Skeletal muscle satellite cell (primary cell): ENCODE measurements around the gene TRIM28.

ENCODE experiments used
- H3K27me3 ChIP-seq: 2 replicates; pipeline ENCODE4 v1.7.0; 2013; ENCODE audit warnings: low read length; ENCODE audit not compliant: control insufficient read depth, insufficient read depth
- H3K36me3 ChIP-seq: 2 replicates; pipeline ENCODE4 v1.7.0; 2013; ENCODE audit warnings: mild to moderate bottlenecking, control low read depth, low read length; ENCODE audit not compliant: insufficient read depth
- H3K4me1 ChIP-seq: 2 replicates; pipeline ENCODE4 v1.7.0; 2013; ENCODE audit warnings: low read length; ENCODE audit not compliant: control insufficient read depth, insufficient read depth
- H3K4me2 ChIP-seq: 2 replicates; pipeline ENCODE4 v1.7.0; 2013; ENCODE audit warnings: mild to moderate bottlenecking, low read length
- H3K4me3 ChIP-seq: 2 replicates; pipeline ENCODE4 v1.7.0; 2013; ENCODE audit warnings: low read length
- H3K9ac ChIP-seq: 2 replicates; pipeline ENCODE4 v1.7.0; 2013; ENCODE audit warnings: mild to moderate bottlenecking, low read depth, low read length, moderate library complexity
- H3K9me3 ChIP-seq: replicated peaks from 2 replicates; pipeline ENCODE4 v1.7.0; 2013; ENCODE audit warnings: mild to moderate bottlenecking, control low read depth, low read length

TRIM28 gene

DNA sequence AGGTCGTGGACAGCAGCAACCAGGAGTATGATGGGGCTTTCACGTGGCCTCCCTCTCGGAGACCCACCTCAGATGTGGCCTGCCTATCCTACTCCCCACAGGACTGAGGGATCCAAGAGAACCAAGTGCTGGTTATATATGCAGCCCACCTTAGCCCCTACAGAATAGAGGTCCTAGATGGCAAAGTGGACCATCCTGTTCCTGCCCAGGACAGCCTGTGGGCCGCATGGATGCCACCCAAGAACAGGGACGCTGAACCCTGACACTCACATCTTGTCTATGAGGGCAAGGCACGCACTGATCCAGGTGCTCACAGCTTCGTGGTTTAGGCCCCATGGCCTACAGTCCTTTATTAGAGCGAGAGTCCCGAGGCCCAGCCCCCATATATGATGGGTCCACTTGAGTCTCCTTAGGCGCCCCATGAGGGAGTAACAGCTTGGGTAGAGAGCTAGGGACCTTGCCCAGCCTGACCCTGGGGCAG, 30.6 kb upstream of the TRIM28 start:
- Histone ChIP-seq H3K9me3 (no peaks in the 10 kb centered on the region), H3K4me3 (no peak overlapping the region), H3K27me3 (no peaks in the 10 kb centered on the region), H3K4me2 (no peak overlapping the region), H3K4me1 (peaks cover 10% of the 10 kb centered on the region), H3K36me3 (peaks cover 26% of the 10 kb centered on the region), H3K9ac (no peak overlapping the region)

DNA sequence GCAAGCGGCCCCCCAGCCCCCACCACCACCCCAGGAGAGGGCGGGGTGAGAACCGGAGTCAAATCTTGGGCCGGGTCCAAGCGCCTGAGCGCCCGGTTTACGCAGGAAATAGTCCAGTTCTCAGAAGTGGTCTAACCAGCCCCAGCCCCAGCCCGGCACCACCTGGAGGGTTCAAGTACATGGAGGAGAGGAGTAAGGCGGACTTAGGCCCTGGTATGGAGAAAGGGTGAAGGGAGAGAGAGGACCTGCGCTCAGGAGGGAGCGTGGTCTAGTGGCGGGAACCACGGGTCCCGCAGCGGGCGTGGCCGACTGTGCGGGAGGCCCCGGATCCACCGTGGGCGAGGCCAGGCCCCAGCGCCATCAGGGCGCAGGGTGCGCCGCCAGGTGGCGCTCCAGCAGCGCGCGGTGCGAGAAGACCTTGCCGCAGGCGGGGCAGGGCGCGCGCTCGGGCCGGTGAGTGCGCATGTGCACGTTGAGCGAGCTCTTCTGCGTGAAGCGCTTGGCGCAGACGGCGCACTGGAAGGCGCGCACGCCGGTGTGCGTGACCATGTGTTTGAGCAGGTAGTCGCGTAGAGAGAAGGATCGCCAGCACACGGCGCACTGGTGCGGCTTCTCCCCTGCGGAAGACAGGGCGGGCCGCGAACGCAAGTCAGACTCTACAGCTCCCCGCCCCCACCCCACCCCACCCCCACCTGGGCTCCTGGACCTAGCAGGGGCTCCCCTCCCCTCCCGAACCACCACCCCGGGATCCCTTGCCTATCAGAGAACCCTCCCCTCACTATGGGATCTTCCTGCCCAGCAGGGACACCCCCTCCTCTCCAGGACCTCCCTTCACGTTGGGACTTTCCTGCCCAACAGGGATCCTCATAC, 29.9 kb upstream of the TRIM28 start:
- Histone ChIP-seq H3K9me3 (no peaks in the 10 kb centered on the region), H3K4me1 (peaks cover 12% of the 10 kb centered on the region), H3K36me3 (peaks cover 26% of the 10 kb centered on the region), H3K4me3 (no peak overlapping the region), H3K4me2 (peak overlapping the region; percentile 28), H3K27me3 (no peaks in the 10 kb centered on the region), H3K9ac (no peak overlapping the region)

DNA sequence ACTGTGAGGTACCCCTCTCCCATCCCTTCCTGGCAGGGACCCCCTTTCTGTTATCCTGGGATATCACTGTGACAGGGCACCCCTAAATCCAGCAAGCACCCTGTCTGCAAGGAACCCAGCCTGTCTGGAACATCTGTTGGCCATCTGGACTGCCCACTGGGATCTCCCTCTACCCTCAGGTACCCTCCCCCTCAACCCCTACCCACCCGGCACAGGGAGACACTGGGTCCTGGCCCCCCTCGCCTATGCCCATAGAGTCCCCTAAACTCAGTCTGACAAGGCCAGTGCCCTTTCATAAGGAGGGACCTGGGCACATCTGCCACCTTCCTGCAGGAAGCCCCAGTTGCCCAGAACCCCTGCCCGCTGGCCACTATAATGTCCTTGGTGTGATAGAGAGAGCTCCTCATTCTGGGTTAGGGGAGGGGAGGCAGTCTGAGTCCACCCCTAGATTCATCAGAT, 29.3 kb upstream of the TRIM28 start:
- H3K9me3 ChIP-seq: no peaks in the 10 kb centered on the region
- H3K36me3 ChIP-seq: peaks cover 26% of the 10 kb centered on the region
- no peaks in the 10 kb centered on the region for H3K27me3 ChIP-seq
- peaks cover 12% of the 10 kb centered on the region for H3K4me1 ChIP-seq
- H3K9ac ChIP-seq: no peak overlapping the region
- H3K4me2 ChIP-seq: peak overlapping the region; percentile 28
- no peak overlapping the region for H3K4me3 ChIP-seq

DNA sequence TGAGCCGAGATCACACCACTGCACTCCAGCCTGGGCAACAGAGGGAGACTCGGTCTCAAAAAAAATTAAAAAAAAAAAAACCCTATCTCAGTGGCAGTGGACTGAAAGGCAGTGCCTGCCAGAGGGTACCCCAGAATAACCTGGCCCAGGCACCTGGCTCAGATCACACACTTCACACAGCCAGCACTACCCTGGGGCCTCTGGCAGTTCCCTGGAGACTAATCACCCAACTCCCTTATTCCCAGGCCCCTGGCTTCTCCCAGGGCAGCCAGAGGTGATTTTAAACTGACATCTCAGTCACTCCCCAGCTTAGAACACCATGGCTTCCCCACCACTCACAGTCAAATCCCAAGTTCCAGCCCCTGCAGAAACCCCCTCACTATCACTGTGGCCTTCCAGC, 28.6 kb upstream of the TRIM28 start:
- H3K27me3 ChIP-seq: no peaks in the 10 kb centered on the region
- no peak overlapping the region for H3K9ac ChIP-seq
- H3K4me3 ChIP-seq: no peak overlapping the region
- H3K9me3 ChIP-seq: no peaks in the 10 kb centered on the region
- H3K4me1 ChIP-seq: peaks cover 12% of the 10 kb centered on the region
- H3K4me2 ChIP-seq: no peak overlapping the region
- H3K36me3 ChIP-seq: peaks cover 26% of the 10 kb centered on the region

DNA sequence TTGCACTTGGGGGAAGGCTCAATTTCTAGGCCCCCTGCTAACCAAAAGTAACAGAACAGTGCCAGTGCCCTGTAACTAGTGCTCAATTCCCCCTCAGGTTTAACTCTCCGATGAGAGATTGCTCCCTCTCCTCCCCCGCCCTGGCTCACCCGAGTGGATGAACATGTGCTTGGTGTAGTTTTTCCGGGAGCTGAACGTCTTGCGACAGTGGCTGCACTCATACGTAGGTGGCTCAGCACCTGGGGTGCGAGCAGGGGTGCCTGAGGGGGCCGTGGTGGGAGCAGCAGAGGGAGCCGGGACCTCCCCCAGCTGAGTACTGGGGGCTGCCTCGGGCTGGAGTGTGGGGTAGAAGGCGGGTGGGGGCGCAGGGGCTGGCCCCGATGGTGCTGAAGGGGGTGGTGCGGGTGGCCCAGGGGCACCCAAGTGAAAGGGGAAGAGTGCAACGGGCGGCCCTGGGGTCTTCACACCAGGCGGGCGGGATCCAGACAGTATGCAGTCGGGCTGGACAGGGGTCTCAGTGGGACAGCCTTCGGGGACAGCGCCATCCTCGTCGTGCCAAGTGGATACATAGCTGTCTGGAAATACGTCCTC, 27.5 kb upstream of the TRIM28 start:
- no peak overlapping the region for H3K9ac ChIP-seq
- peaks cover 26% of the 10 kb centered on the region for H3K36me3 ChIP-seq
- H3K4me3 ChIP-seq: no peak overlapping the region
- no peak overlapping the region for H3K4me2 ChIP-seq
- H3K9me3 ChIP-seq: no peaks in the 10 kb centered on the region
- no peaks in the 10 kb centered on the region for H3K27me3 ChIP-seq
- H3K4me1 ChIP-seq: peaks cover 12% of the 10 kb centered on the region

DNA sequence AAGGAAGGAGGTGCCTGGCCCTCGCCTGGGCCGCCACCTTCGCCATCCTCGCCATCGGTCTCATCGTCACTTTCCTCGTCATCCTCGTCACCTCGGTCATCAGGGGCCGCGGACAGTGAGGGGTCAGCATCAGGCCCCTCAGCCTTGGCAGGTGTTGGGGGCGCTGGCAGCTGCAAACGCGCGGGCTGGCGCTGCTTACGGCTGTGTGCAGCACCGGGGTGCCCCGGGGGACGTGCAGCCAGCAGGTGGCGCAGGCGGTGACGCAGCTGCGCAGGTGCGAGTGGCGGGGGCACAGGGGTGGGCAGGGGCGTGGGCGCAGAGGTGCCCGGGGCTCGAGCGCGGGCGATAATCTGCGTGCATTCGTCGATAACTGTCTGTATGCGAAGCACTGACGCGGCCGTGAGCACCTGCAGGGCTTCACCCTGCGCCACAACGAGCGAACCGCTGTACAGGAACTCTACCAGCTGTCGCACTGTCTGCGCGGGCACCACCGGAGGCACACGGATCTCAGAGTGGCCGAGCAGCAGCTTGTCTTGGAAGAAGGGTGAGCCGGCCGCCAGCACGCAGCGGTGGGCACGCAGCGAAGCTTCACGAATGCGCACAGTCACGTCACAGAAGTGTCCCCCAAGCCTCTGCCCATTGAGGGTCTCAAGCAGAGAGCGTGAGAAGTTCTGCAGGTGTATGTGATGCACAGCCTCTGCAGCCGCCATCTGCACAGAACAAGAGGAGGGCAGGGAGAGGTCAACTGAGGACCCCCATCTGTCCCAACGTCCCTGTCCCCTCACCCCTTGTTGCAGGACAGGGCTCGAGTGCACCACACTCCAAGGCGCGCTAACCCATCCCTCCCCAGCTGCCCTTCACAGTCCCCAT, 26.7 kb upstream of the TRIM28 start:
- Histone ChIP-seq H3K9me3 (no peaks in the 10 kb centered on the region), H3K36me3 (peaks cover 26% of the 10 kb centered on the region), H3K4me3 (no peak overlapping the region), H3K4me2 (peak overlapping the region; percentile 100), H3K9ac (no peak overlapping the region), H3K4me1 (peaks cover 12% of the 10 kb centered on the region), H3K27me3 (no peaks in the 10 kb centered on the region)

DNA sequence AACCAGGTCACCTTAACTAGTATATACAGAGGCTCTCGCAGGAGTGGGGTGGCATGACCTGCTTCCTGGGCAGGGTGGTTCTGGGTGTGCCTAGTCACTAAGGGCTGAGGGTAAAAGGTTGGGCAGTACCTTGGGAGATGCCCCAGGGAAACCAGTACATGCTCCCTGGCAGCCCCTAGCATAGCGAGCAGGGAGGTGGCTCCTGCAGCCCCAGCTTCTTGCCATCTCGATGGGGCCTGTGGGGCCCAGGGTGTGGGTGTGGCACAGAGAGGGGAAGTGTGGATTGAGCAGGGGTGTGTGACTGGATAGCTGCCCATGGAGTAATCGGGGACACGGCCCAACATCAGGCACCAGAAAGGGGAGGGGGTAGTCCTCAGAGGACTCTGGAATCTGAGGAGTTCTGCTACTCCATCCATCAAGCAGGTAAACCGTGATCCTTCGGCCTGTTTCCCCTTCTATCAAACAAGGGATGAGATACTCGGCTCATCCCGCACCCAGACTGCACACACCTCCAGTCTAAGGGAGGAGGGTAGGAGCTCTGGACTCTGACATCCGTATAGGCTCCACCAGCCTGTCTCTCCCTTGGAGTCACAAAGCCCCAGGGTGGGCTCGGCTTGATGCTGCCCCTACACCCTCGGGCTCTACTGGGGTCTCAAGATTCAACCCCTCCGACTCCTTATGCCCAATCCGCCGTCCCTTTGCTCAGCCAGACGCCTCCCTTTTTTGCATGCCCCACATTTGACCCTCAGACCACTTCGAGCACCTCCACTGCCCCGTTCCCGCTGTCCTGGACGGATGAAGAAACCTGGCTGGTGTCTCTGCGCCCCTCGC, 25.4 kb upstream of the TRIM28 start:
- peak overlapping the region; percentile 100 for H3K9ac ChIP-seq
- no peaks in the 10 kb centered on the region for H3K9me3 ChIP-seq
- H3K4me2 ChIP-seq: peak overlapping the region; percentile 100
- H3K27me3 ChIP-seq: no peaks in the 10 kb centered on the region
- H3K36me3 ChIP-seq: peaks cover 20% of the 10 kb centered on the region
- H3K4me3 ChIP-seq: peak overlapping the region; percentile 88
- H3K4me1 ChIP-seq: peaks cover 12% of the 10 kb centered on the region

DNA sequence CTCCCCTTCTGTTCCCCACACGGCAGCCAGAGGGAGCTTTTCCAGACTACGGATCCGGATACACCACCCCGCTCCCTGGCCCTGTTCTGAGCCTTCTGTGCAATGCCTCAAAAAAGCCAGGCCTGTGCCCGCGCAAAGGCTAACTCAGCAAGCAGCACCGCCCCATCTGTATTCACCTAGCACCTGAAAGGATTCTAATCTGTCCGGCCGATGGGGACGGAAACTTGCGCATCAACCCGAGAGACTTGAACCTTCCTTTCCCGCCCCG, 24.8 kb upstream of the TRIM28 start:
- Histone ChIP-seq H3K9me3 (no peaks in the 10 kb centered on the region), H3K9ac (peak overlapping the region; percentile 100), H3K4me1 (peaks cover 12% of the 10 kb centered on the region), H3K4me3 (peak overlapping the region; percentile 88), H3K36me3 (peaks cover 20% of the 10 kb centered on the region), H3K27me3 (no peaks in the 10 kb centered on the region), H3K4me2 (peak overlapping the region; percentile 100)

DNA sequence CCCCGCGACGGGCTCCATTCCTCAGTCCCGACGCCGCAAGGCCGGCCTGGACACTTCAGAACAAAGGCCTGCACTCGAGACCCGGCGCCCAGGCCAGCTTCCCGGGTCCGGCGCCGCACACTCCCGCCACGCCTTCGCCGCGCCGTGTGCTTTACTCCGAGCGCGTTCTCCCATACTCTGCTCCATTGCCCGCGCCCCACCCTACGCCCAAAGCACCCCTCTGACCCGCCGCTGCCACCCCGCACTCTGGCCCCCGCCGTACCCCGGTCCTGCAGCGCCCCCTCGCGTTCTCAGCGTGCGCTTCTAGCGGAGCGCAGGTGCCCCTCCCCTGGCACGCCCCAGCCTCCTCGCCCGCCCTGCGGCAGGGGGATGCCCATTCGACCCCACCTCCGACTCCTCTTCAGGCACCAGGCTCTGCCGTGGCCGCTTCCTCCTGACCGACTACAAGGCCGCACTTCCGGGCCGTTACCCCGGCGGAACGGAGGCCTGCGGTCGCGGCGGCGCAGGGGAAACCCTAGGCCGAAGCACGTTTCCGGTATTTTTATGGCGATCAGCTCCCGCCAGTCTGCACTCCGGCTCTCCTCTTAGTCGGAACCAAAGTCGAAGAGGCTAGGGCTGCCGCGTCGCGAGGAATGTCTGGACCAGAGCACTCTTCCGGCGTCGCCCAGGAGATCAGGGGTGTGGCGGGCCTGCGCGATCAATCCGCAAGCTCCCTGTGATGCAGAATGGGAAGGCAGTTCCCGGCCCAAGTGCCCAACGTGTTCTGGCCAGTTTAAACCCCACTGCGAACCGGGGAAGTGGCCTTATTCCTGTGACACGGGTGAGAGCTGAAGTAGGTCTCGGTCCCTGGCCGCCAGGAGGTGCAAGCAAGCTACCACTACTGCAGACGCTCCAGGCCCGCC, 24.3 kb upstream of the TRIM28 start, which contains the start of gene ZBTB45:
TSS of gene ZBTB45 (minus strand) at position 456 of the 902 bp plus-strand sequence. CDS start 2,137 bp downstream, outside the sequence.
- Histone ChIP-seq H3K4me2 (peak within 1 kb of the TSS; percentile 100), H3K9me3 (no peaks in the 10 kb centered on the region), H3K4me3 (peak within 1 kb of the TSS; percentile 88), H3K9ac (peak within 1 kb of the TSS; percentile 100), H3K36me3 (peaks cover 20% of the 10 kb centered on the region), H3K4me1 (peaks cover 12% of the 10 kb centered on the region), H3K27me3 (no peaks in the 10 kb centered on the region)

DNA sequence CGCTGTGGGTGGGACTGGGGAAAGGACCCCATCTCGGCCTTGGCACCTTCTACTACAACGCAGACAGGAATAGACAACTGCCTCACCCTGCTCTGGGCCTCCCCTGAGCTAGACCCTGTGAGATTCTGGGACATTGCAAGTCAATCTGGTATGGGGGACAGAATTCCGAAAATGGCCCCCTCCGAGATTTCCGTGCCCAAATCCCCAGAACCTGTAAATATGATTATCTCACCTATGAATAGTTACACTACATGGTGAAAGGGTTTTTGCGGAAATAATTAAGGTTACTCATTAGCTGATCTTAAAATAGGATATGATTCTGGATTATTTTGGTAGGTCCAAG, 23.6 kb upstream of the TRIM28 start:
- Histone ChIP-seq H3K9me3 (no peaks in the 10 kb centered on the region), H3K4me3 (peak overlapping the region; percentile 88), H3K4me1 (peaks cover 12% of the 10 kb centered on the region), H3K27me3 (no peaks in the 10 kb centered on the region), H3K36me3 (peaks cover 20% of the 10 kb centered on the region), H3K4me2 (peak overlapping the region; percentile 100), H3K9ac (peak overlapping the region; percentile 100)
